ENCODE measurements around the gene KCTD4.

Gene KCTD4

DNA sequence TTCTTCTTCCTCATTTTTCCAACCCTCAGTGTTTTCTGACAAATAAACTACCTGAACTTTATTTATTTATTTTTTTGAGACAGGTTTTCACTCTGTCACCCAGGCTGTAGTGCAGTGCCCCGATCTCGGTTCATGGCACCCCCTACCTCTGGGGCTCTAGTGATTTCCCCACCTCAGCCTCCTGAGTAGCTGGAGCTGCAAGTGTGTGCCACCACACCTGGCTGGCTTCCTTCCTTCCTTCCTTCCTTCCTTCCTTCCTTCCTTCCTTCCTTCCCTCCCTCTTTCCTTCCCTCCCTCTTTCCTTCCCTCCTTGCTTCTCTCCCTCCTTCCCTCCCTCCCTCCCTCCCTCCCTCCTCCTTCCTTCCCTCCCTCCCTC is 32.3 kb downstream of the KCTD4 start:
- H3K9ac ChIP-seq (ENCODE audit: low read length): no peak overlapping the region
- H3K23ac ChIP-seq (ENCODE audit: low read length): no peak overlapping the region
- no peak overlapping the region for H4K5ac ChIP-seq (ENCODE audit: low read length)
- no peak overlapping the region for H3K27ac ChIP-seq (ENCODE audit: low read depth, low read length)
- WGBS (ENCODE audit: extremely low coverage, insufficient coverage, low lambda C conversion rate): no CpG with 5 or more reads among the region's 2 CpGs
- H3K4me1 ChIP-seq (ENCODE audit: control insufficient read depth, low read depth, low read length): peaks cover 2% of the 10 kb centered on the region
- no peak for DNase-seq
- H2AK5ac ChIP-seq (ENCODE audit: low read length): no peak overlapping the region
- H3K18ac ChIP-seq (ENCODE audit: low read length): no peak overlapping the region
- H2BK5ac ChIP-seq (ENCODE audit: low read length): no peak overlapping the region
- no peak overlapping the region for H2BK120ac ChIP-seq (ENCODE audit: low read depth, low read length)
- no peaks in the 10 kb centered on the region for H3K79me1 ChIP-seq (ENCODE audit: low read length)
- H3K56ac ChIP-seq (ENCODE audit: low read length): no peak overlapping the region
- H2BK15ac ChIP-seq (replicated peaks; ENCODE audit: low read depth): no peak overlapping the region
- H3K27me3 ChIP-seq (ENCODE audit: insufficient read depth, low read length, poor library complexity): no peaks in the 10 kb centered on the region
- no peaks in the 10 kb centered on the region for H3K79me2 ChIP-seq (ENCODE audit: control insufficient read depth, insufficient read depth, low read length)
- H3K4me3 ChIP-seq (ENCODE audit: low read length): no peak overlapping the region
- H3K4me2 ChIP-seq (ENCODE audit: low read length): no peak overlapping the region
- H4K8ac ChIP-seq (ENCODE audit: low read depth, low read length): no peak overlapping the region
- no peak overlapping the region for H3K4ac ChIP-seq (ENCODE audit: low read depth, low read length)
- no peaks in the 10 kb centered on the region for H3K36me3 ChIP-seq (ENCODE audit: control insufficient read depth, insufficient read depth, low read length)

DNA sequence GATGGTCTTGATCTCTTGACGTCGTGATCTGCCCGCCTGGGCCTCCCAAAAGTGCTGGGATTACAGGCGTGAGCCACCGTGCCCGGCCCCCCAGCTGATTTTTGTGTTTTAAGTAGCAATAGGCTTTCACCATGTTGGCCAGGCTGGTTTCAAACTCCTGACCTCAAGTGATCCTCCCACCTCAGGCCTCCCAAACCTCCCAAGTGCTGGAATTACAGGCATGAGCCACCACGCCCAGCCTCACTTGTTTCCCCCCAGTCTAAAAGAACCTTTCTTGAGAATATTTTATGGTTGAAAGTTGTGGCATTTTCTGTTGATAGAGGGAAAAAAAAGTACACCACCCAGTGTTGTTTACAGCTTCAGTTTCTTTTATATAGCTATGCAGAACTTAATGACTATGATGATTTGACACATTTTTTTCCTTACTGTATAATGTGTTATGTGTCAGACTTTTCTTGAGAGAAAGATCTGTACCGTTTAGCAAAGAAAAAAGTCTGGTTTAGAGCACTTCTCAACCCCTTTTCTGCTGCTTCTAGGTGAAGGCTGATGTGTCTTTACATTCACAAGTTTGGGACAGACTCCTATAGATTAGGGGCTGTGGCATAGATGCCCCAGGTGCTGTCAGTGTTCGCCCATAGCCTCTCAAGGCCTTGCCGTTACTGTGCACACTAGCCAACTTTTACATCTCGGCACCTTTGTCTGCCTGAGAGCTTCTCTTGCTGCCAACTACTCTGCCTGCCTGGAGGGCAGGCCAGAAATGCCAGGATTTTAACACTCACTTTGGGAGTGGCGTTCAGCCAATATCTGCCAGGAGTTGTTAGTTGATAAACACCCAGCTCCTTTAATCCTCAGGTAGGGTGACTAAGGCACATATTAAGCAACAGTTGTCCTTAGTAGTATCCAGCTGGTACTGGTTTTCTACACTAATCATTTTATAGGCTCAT is 33.0 kb downstream of the KCTD4 start:
- Histone ChIP-seq H3K4me3 (ENCODE audit: low read length) (no peak overlapping the region), H4K5ac (ENCODE audit: low read length) (no peak overlapping the region), H3K4ac (ENCODE audit: low read depth, low read length) (no peak overlapping the region), H2BK5ac (ENCODE audit: low read length) (no peak overlapping the region), H3K4me2 (ENCODE audit: low read length) (no peak overlapping the region), H2AK5ac (ENCODE audit: low read length) (no peak overlapping the region), H3K36me3 (ENCODE audit: control insufficient read depth, insufficient read depth, low read length) (no peaks in the 10 kb centered on the region), H3K23ac (ENCODE audit: low read length) (no peak overlapping the region), H2BK120ac (ENCODE audit: low read depth, low read length) (no peak overlapping the region), H4K8ac (ENCODE audit: low read depth, low read length) (no peak overlapping the region), H3K4me1 (ENCODE audit: control insufficient read depth, low read depth, low read length) (peaks cover 2% of the 10 kb centered on the region), H3K27me3 (ENCODE audit: insufficient read depth, low read length, poor library complexity) (no peaks in the 10 kb centered on the region), H3K27ac (ENCODE audit: low read depth, low read length) (no peak overlapping the region), H3K9ac (ENCODE audit: low read length) (no peak overlapping the region), H2BK15ac (replicated peaks; ENCODE audit: low read depth) (no peak overlapping the region), H3K79me2 (ENCODE audit: control insufficient read depth, insufficient read depth, low read length) (no peaks in the 10 kb centered on the region), H3K56ac (ENCODE audit: low read length) (no peak overlapping the region), H3K18ac (ENCODE audit: low read length) (no peak overlapping the region), H3K79me1 (ENCODE audit: low read length) (no peaks in the 10 kb centered on the region)
- no CpG with 5 or more reads among the region's 12 CpGs for WGBS (ENCODE audit: extremely low coverage, insufficient coverage, low lambda C conversion rate)
- peak; percentile 33 for DNase-seq

- Histone ChIP-seq H3K27ac (ENCODE audit: low read depth, low read length) (no peak overlapping the region), H4K8ac (ENCODE audit: low read depth, low read length) (no peak overlapping the region), H3K27me3 (ENCODE audit: insufficient read depth, low read length, poor library complexity) (no peaks in the 10 kb centered on the region), H3K79me1 (ENCODE audit: low read length) (no peaks in the 10 kb centered on the region), H4K5ac (ENCODE audit: low read length) (no peak overlapping the region), H3K4me1 (ENCODE audit: control insufficient read depth, low read depth, low read length) (peaks cover 2% of the 10 kb centered on the region), H3K18ac (ENCODE audit: low read length) (no peak overlapping the region), H2BK120ac (ENCODE audit: low read depth, low read length) (no peak overlapping the region), H3K56ac (ENCODE audit: low read length) (no peak overlapping the region), H3K9ac (ENCODE audit: low read length) (no peak overlapping the region), H3K79me2 (ENCODE audit: control insufficient read depth, insufficient read depth, low read length) (no peaks in the 10 kb centered on the region), H3K4ac (ENCODE audit: low read depth, low read length) (no peak overlapping the region), H2AK5ac (ENCODE audit: low read length) (no peak overlapping the region), H3K23ac (ENCODE audit: low read length) (no peak overlapping the region), H2BK15ac (replicated peaks; ENCODE audit: low read depth) (no peak overlapping the region), H3K36me3 (ENCODE audit: control insufficient read depth, insufficient read depth, low read length) (no peaks in the 10 kb centered on the region), H3K4me3 (ENCODE audit: low read length) (no peak overlapping the region), H3K4me2 (ENCODE audit: low read length) (no peak overlapping the region), H2BK5ac (ENCODE audit: low read length) (no peak overlapping the region)
- no peak for DNase-seq
- no CpG with 5 or more reads among the region's 3 CpGs for WGBS (ENCODE audit: extremely low coverage, insufficient coverage, low lambda C conversion rate)
Observed at GRCh38 chr13:45166858-45167257, 34.0 kb downstream of the KCTD4 start.

DNA sequence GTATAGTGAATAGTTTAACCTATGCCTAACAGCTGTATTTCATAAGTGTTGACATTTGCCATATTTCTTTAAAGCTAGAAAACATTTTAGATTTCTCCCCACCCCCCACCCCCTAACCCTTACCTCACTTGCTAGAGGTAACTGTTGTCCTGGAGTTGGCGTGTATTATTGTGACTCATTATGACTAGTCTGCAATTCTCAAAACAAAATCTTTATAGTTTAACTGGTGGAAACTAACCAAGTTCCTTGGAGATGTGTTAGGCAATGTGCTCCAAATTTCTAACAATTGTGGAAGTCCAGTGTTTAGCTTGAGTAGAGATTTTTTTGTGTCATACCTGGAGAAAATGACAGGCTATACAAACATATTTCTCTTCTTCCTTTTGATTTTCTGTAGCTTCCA is 38.0 kb downstream of the KCTD4 start:
- Histone ChIP-seq H3K4me2 (ENCODE audit: low read length) (no peak overlapping the region), H2BK15ac (replicated peaks; ENCODE audit: low read depth) (no peak overlapping the region), H3K36me3 (ENCODE audit: control insufficient read depth, insufficient read depth, low read length) (no peaks in the 10 kb centered on the region), H2BK5ac (ENCODE audit: low read length) (no peak overlapping the region), H3K79me2 (ENCODE audit: control insufficient read depth, insufficient read depth, low read length) (no peaks in the 10 kb centered on the region), H2BK120ac (ENCODE audit: low read depth, low read length) (no peak overlapping the region), H3K27me3 (ENCODE audit: insufficient read depth, low read length, poor library complexity) (no peaks in the 10 kb centered on the region), H3K4me1 (ENCODE audit: control insufficient read depth, low read depth, low read length) (no peaks in the 10 kb centered on the region), H2AK5ac (ENCODE audit: low read length) (no peak overlapping the region), H3K4ac (ENCODE audit: low read depth, low read length) (no peak overlapping the region), H3K4me3 (ENCODE audit: low read length) (no peak overlapping the region), H3K9ac (ENCODE audit: low read length) (no peak overlapping the region), H3K23ac (ENCODE audit: low read length) (no peak overlapping the region), H4K5ac (ENCODE audit: low read length) (no peak overlapping the region), H4K8ac (ENCODE audit: low read depth, low read length) (no peak overlapping the region), H3K27ac (ENCODE audit: low read depth, low read length) (no peak overlapping the region), H3K79me1 (ENCODE audit: low read length) (no peaks in the 10 kb centered on the region), H3K56ac (ENCODE audit: low read length) (no peak overlapping the region), H3K18ac (ENCODE audit: low read length) (no peak overlapping the region)
- no CpG with 5 or more reads among the region's 1 CpG for WGBS (ENCODE audit: extremely low coverage, insufficient coverage, low lambda C conversion rate)
- DNase-seq: no peak

DNA sequence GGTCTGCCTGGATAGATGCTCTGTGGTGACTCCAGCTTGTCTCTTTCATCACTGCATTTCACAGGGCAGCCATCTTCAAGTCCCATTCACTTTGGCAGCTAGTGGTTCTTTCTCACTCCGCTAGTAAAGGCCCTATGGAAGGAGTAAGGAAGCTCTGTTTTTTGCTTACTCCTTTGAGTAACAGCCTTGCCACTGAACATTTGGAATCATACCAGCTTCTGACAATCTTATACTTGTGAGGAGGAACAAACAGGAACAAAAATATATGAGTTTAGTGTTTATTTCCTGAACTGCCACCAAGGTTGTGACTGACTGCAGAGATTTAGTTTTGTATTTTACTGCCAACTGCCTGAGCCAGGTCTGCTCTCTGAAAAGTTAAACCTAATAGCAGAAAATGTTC is 38.7 kb downstream of the KCTD4 start:
- Histone ChIP-seq H2BK5ac (ENCODE audit: low read length) (no peak overlapping the region), H3K4me3 (ENCODE audit: low read length) (no peak overlapping the region), H2BK120ac (ENCODE audit: low read depth, low read length) (no peak overlapping the region), H2BK15ac (replicated peaks; ENCODE audit: low read depth) (no peak overlapping the region), H3K4ac (ENCODE audit: low read depth, low read length) (no peak overlapping the region), H3K36me3 (ENCODE audit: control insufficient read depth, insufficient read depth, low read length) (no peaks in the 10 kb centered on the region), H3K18ac (ENCODE audit: low read length) (no peak overlapping the region), H4K5ac (ENCODE audit: low read length) (no peak overlapping the region), H2AK5ac (ENCODE audit: low read length) (no peak overlapping the region), H3K56ac (ENCODE audit: low read length) (no peak overlapping the region), H3K4me1 (ENCODE audit: control insufficient read depth, low read depth, low read length) (no peaks in the 10 kb centered on the region), H3K79me2 (ENCODE audit: control insufficient read depth, insufficient read depth, low read length) (no peaks in the 10 kb centered on the region), H3K79me1 (ENCODE audit: low read length) (no peaks in the 10 kb centered on the region), H3K27me3 (ENCODE audit: insufficient read depth, low read length, poor library complexity) (no peaks in the 10 kb centered on the region), H4K8ac (ENCODE audit: low read depth, low read length) (no peak overlapping the region), H3K27ac (ENCODE audit: low read depth, low read length) (no peak overlapping the region), H3K9ac (ENCODE audit: low read length) (no peak overlapping the region), H3K4me2 (ENCODE audit: low read length) (no peak overlapping the region), H3K23ac (ENCODE audit: low read length) (no peak overlapping the region)
- WGBS (ENCODE audit: extremely low coverage, insufficient coverage, low lambda C conversion rate): no CpG with 5 or more reads among the region's 1 CpG
- no peak for DNase-seq

Measured in mesendoderm (in vitro differentiated cells).